CD4-positive, alpha-beta memory T cell (primary cell): ENCODE results near the gene NEURL2. TPM values are rescaled to one million over a fixed set of nuclear protein-coding genes. Genes with fewer than 3 reads are reported as not detected.

Source experiments
- CTCF ChIA-PET: fragments of 350-600 bp; sonication (Branson Sonifier 250); formaldehyde crosslinking; loops from one replicate; lab custom pipeline; 2021; ENCODE audit warnings: inconsistent platforms; ENCODE audit not compliant: partially characterized antibody; lab: Charles Lee
- POLR2A ChIA-PET: fragments of 350-600 bp; sonication (Branson Sonifier 250); formaldehyde crosslinking; loops from one replicate; lab custom pipeline; 2021; ENCODE audit not compliant: partially characterized antibody; lab: Charles Lee
- DNase-seq, 5 donors: peaks; one replicate each; pipeline versions ENCODE4 v3.0.0 to v3.0.0-alpha.2; 2020 to 2022; ENCODE audit warnings: mixed read lengths in 1 of 5
- H3K27ac ChIP-seq: one replicate; pipeline ENCODE4 v1.7.0; 2013; ENCODE audit warnings: low read depth, low read length
- H3K27me3 ChIP-seq: 2 replicates; pipeline ENCODE4 v1.7.0; 2013; ENCODE audit warnings: mild to moderate bottlenecking, low read length, moderate library complexity; ENCODE audit not compliant: insufficient read depth
- H3K36me3 ChIP-seq: 2 replicates; pipeline ENCODE4 v1.7.0; 2013; ENCODE audit warnings: mild to moderate bottlenecking, low read length, moderate library complexity; ENCODE audit not compliant: insufficient read depth
- H3K4me1 ChIP-seq: 2 replicates; pipeline ENCODE4 v1.7.0; 2013; ENCODE audit warnings: mild to moderate bottlenecking, low read length, moderate library complexity; ENCODE audit not compliant: insufficient read depth
- H3K4me3 ChIP-seq, 2 donors: one replicate each; pipeline ENCODE4 v1.7.0; 2013; ENCODE audit warnings: low read length in 2 of 2, mild to moderate bottlenecking in 1 of 2
- H3K9me3 ChIP-seq, 2 donors: one replicate each; pipeline ENCODE4 v1.7.0; 2013; ENCODE audit warnings: low read length in 2 of 2, control low read depth in 1 of 2; ENCODE audit not compliant: control insufficient read depth in 1 of 2
- H3K27ac Mint-ChIP-seq, 7 donors: one replicate each; pipeline ENCODE4 v1.8.0; 2020 to 2021; ENCODE audit warnings: mixed read lengths in 7 of 7, mild to moderate bottlenecking in 6 of 7, inconsistent platforms in 3 of 7, moderate library complexity in 3 of 7
- H3K27me3 Mint-ChIP-seq, 2 donors: one replicate each; pipeline ENCODE4 v1.8.0; 2020 to 2021; ENCODE audit warnings: mixed read lengths in 2 of 2
- H3K36me3 Mint-ChIP-seq, 2 donors: one replicate each; pipeline ENCODE4 v1.8.0; 2020 to 2021; ENCODE audit warnings: mixed read lengths in 2 of 2, inconsistent platforms in 1 of 2, mild to moderate bottlenecking in 1 of 2
- H3K4me1 Mint-ChIP-seq, 4 donors: one replicate each; pipeline ENCODE4 v1.8.0; 2020 to 2021; ENCODE audit warnings: mixed read lengths in 4 of 4, mild to moderate bottlenecking in 1 of 4
- H3K4me3 Mint-ChIP-seq, 8 donors: one replicate each; pipeline ENCODE4 v1.8.0; 2020 to 2021; ENCODE audit warnings: mixed read lengths in 8 of 8, mild to moderate bottlenecking in 7 of 8, moderate library complexity in 6 of 8, inconsistent platforms in 3 of 8
- H3K9me3 Mint-ChIP-seq, 8 donors: one replicate each; pipeline ENCODE4 v1.8.0; 2020 to 2021; ENCODE audit warnings: mixed read lengths in 8 of 8, mild to moderate bottlenecking in 5 of 8, inconsistent platforms in 3 of 8, moderate library complexity in 1 of 8
- intact Hi-C: fragments of 100-400 bp; cut with micrococcal nuclease; formaldehyde crosslinking; loops from one replicate; pipeline ENCODE4 v1.15.1; 2023
- polyA plus RNA-seq, 2 donors: library from polyadenylated mRNA; unstranded; fragments of 300-500 nt; fragmentation: Illumina TruSeq; gene quantifications; one replicate each; pipeline ENCODE4 v1.2.3, GENCODE V29; 2021
- total RNA-seq, 2 experiments: library from RNA; stranded (reverse); gene quantifications; one replicate each; pipeline ENCODE4 v1.2.3, GENCODE V29; 2021

Gene NEURL2
- total and polyA plus RNA-seq, 4 experiments from 2014 or later: 0.29 to 5.6 (median 3.1) TPM

- intact Hi-C loops: no loop called here
- H3K27ac Mint-ChIP-seq: peak overlapping the region in 2 of 7 donors; percentile 24 to 68
- POLR2A ChIA-PET: interaction anchor here (0.7 to 3.2 kb wide), 4 partner anchors 17 to 57 kb away, joined by 3 to 11 read pairs (median 4); partner anchors contain the start of genes CTSA and NEURL2
Measured at GRCh38 chr20:45927071-45927878, 36.3 kb upstream of the NEURL2 start.

GRCh38 chr20:45926731-45927070 is 35.7 kb upstream of the NEURL2 start:
- ChIA-PET CTCF (interaction anchor here (1.0 kb wide), 1 partner anchor 44 kb away, joined by 4 read pairs; no protein-coding TSS in a partner anchor), POLR2A (interaction anchor here (0.7 to 2.5 kb wide), 3 partner anchors 8 to 22 kb away, joined by 3 to 13 read pairs (median 3); partner anchors contain the start of gene PCIF1)
- Histone ChIP-seq H3K4me1 (peaks cover 4% of the 10 kb centered on the region), H3K4me3 (no peak overlapping the region), H3K36me3 (no peaks in the 10 kb centered on the region), H3K27me3 (no peaks in the 10 kb centered on the region), H3K9me3 (no peaks in the 10 kb centered on the region), H3K27ac (no peak overlapping the region)
- Mint-ChIP-seq H3K4me3 (no peak overlapping the region), H3K9me3 (no peaks in the 10 kb centered on the region), H3K36me3 (no peaks in the 10 kb centered on the region), H3K27me3 (peaks cover under 1 to 2% of the 10 kb centered on the region in 2 donors), H3K4me1 (peaks cover 0 to 4% (median 2%) of the 10 kb centered on the region in 4 donors), H3K27ac (no peak overlapping the region)
- no peak for DNase-seq
- intact Hi-C loops: no loop called here

More at GRCh38 chr20:45927071-45927878, 36.3 kb upstream of the NEURL2 start:
- Histone ChIP-seq H3K36me3 (no peaks in the 10 kb centered on the region), H3K27ac (no peak overlapping the region), H3K4me3 (no peak overlapping the region), H3K27me3 (no peaks in the 10 kb centered on the region), H3K9me3 (no peaks in the 10 kb centered on the region), H3K4me1 (peaks cover 4% of the 10 kb centered on the region)
- CTCF ChIA-PET: interaction anchor here (1.0 to 1.1 kb wide), 2 partner anchors 43 to 102 kb away, joined by 3 to 4 read pairs; no protein-coding TSS in a partner anchor
- Mint-ChIP-seq H3K9me3 (no peaks in the 10 kb centered on the region), H3K36me3 (no peaks in the 10 kb centered on the region), H3K27me3 (no peaks in the 10 kb centered on the region), H3K4me3 (no peak overlapping the region), H3K4me1 (peaks cover 0 to 4% (median 2%) of the 10 kb centered on the region in 4 donors)
- DNase-seq: no peak

DNA sequence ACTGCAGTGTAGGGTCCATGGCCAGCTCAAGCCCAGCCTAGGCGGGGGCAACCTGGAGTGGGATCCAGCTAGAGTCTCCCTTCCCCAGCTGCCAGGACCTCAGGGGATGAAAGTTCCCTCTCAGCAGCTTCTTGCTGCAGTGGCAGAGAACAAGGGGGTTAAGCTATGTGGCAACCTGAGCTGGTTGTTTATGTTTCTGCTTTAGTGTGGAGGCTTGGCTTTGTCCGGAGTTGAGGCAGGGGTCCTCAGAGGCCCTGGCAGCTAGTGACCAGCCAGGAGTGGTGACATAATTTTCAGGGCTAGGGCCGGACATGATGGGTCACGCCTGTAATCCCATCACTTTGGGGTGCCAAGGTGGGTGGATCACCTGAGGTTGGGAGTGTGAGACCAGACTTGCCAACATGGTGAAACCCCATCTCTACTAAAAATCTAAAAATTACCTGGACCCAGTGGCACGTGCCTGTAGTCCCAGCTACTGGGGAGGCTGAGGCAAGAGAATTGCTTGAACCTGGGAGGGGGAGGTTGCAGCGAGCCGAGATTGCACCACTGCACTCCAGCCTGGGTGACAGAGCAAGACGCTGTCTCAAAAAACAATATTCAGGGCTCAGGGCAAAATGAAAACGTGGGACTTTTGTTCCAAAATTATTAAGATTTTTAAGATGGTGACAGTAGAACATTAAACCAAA is 35.0 kb upstream of the NEURL2 start:
- H3K4me1 ChIP-seq: peaks cover 4% of the 10 kb centered on the region
- peaks cover 0 to 4% (median 2%) of the 10 kb centered on the region in 4 donors for H3K4me1 Mint-ChIP-seq
- no peaks in the 10 kb centered on the region for H3K9me3 ChIP-seq
- H3K27ac ChIP-seq: no peak overlapping the region
- H3K27me3 ChIP-seq: peaks cover 2% of the 10 kb centered on the region
- H3K36me3 ChIP-seq: no peaks in the 10 kb centered on the region
- H3K36me3 Mint-ChIP-seq: no peaks in the 10 kb centered on the region
- no peaks in the 10 kb centered on the region for H3K9me3 Mint-ChIP-seq
- DNase-seq: no peak
- ChIA-PET POLR2A (interaction anchor here (0.7 to 2.5 kb wide), 3 partner anchors 8 to 36 kb away, joined by 3 to 13 read pairs (median 3); partner anchors contain the start of gene PCIF1), CTCF (interaction anchor here (0.9 kb wide), 1 partner anchor 88 kb away, joined by 3 read pairs; no protein-coding TSS in a partner anchor)
- no peak overlapping the region for H3K27ac Mint-ChIP-seq
- H3K27me3 Mint-ChIP-seq: peaks cover 2 to 5% of the 10 kb centered on the region in 2 donors
- H3K4me3 ChIP-seq: no peak overlapping the region
- H3K4me3 Mint-ChIP-seq: no peak overlapping the region
- intact Hi-C loops: no loop called here

GRCh38 chr20:45924391-45925261 is 33.6 kb upstream of the NEURL2 start:
- no peaks in the 10 kb centered on the region for H3K9me3 Mint-ChIP-seq
- Histone ChIP-seq H3K27ac (no peak overlapping the region), H3K27me3 (peaks cover 7% of the 10 kb centered on the region), H3K4me1 (peaks cover 4% of the 10 kb centered on the region), H3K9me3 (no peaks in the 10 kb centered on the region), H3K4me3 (no peak overlapping the region), H3K36me3 (no peaks in the 10 kb centered on the region)
- peaks cover 0 to 4% (median 2%) of the 10 kb centered on the region in 4 donors for H3K4me1 Mint-ChIP-seq
- intact Hi-C loops: no loop called here
- ChIA-PET POLR2A (interaction anchor here (0.7 to 2.5 kb wide), 6 partner anchors 10 to 68 kb away, joined by 3 to 13 read pairs (median 3); partner anchors contain the start of gene PCIF1), CTCF (interaction anchor here (1.1 to 1.4 kb wide), 3 partner anchors 8 to 124 kb away, joined by 3 to 4 read pairs (median 3); partner anchors contain the start of gene PCIF1)
- no peaks in the 10 kb centered on the region for H3K36me3 Mint-ChIP-seq
- no peak overlapping the region for H3K4me3 Mint-ChIP-seq
- peaks cover 7 to 11% of the 10 kb centered on the region in 2 donors for H3K27me3 Mint-ChIP-seq
- peak overlapping the region in 2 of 7 donors; percentile 3 to 31 for H3K27ac Mint-ChIP-seq
- DNase-seq: no peak

DNA sequence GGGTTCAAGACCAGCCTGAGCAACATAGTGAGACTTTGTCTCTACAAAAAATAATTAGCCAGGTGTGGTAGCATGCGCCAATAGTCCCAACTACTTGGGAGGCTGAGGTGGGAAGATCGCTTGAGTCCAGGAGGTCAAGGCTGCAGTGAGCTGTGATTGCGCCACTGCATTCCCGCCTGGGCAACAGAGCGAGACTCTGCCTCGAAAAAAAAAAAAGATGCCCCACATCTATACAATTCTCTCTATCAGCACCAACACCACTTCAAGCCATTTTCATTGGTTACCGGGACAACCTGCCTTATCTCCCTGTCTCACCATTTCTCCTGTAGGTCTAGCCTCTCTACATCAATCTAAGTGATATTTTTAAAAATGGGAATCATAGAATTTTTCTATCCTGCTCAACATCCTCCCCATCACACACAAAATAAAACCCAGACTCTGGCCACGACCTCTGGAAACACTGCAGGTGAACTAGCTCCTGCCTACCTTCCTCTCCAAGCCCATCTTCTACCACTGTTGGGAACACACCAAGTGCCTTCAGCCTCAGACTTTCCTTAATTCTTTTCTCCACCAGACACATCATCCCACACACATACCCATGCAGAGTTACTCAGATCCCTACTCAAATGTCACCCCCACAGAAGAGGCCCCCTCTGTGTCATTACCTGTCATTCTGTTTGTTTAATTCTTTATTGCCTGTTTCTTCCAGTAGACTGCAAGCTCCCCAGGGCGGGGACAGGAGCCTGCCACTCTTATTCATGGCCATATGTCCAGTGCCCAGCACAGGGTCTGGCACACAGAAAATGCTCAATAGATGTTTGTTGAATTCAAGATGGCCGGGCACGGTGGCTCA is 30.6 kb upstream of the NEURL2 start:
- Histone ChIP-seq H3K9me3 (no peaks in the 10 kb centered on the region), H3K36me3 (no peaks in the 10 kb centered on the region), H3K27me3 (peaks cover 7% of the 10 kb centered on the region), H3K27ac (no peak overlapping the region), H3K4me1 (peaks cover 4% of the 10 kb centered on the region), H3K4me3 (no peak overlapping the region)
- peaks cover 0 to 3% (median 0%) of the 10 kb centered on the region in 4 donors for H3K4me1 Mint-ChIP-seq
- intact Hi-C loops: no loop called here
- DNase-seq: no peak
- H3K36me3 Mint-ChIP-seq: no peaks in the 10 kb centered on the region
- no peak overlapping the region for H3K4me3 Mint-ChIP-seq
- H3K27me3 Mint-ChIP-seq: peaks cover 16 to 20% of the 10 kb centered on the region in 2 donors
- peak overlapping the region in 1 of 7 donors; percentile 21 for H3K27ac Mint-ChIP-seq
- ChIA-PET POLR2A (interaction anchor here (1.5 kb wide), 1 partner anchor 13 kb away, joined by 5 read pairs; the partner anchor contains the start of gene PCIF1), CTCF (interaction anchor here (1.3 to 1.5 kb wide), 2 partner anchors 12 to 122 kb away, joined by 3 to 5 read pairs; partner anchors contain the start of gene PCIF1)
- no peaks in the 10 kb centered on the region for H3K9me3 Mint-ChIP-seq
